Left ventricle myocardium superior (tissue), 1 donor: ENCODE data around the gene JAK3. TPM values are rescaled to one million over a fixed set of nuclear protein-coding genes. Genes with fewer than 3 reads are reported as not detected.
"Not testable (repeated sequence)": the region's sequence is repeated elsewhere in the genome, so short reads cannot be mapped to it uniquely, and the experiment has no call there.

Source experiments
- ATAC-seq: fragments of 200-7000 bp; cut with Tn5 transposase; one replicate; pipeline ENCODE4 v1.9.1; 2020; ENCODE audit warnings: mild to moderate bottlenecking, moderate library complexity
- DNase-seq: peaks from one replicate; pipeline ENCODE4 v3.0.0-alpha.2; 2020
- intact Hi-C: fragments of 100-400 bp; cut with micrococcal nuclease; formaldehyde crosslinking; loops from one replicate; pipeline ENCODE4 v1.11.0; 2022
- total RNA-seq: library from RNA; stranded (reverse); fragmentation: NEBNext Ultra II Directional; extraction: Animal tissue kit (Norgen Biotek cat#: 25700); gene quantifications from one replicate; pipeline ENCODE4 v1.2.1, GENCODE V29; 2021
- donor health status: DM: no; HTN: yes; CAD: no; lungs with severe emphysema.

The JAK3 gene
- total RNA-seq, 1 donor from 2014 or later: 1.5 TPM

- intact Hi-C loops: no loop called here
- DNase-seq: no peak
- no peak for ATAC-seq
These were observed 59.1 kb downstream of the JAK3 start for GRCh38 chr19:17788632-17789031.

DNA sequence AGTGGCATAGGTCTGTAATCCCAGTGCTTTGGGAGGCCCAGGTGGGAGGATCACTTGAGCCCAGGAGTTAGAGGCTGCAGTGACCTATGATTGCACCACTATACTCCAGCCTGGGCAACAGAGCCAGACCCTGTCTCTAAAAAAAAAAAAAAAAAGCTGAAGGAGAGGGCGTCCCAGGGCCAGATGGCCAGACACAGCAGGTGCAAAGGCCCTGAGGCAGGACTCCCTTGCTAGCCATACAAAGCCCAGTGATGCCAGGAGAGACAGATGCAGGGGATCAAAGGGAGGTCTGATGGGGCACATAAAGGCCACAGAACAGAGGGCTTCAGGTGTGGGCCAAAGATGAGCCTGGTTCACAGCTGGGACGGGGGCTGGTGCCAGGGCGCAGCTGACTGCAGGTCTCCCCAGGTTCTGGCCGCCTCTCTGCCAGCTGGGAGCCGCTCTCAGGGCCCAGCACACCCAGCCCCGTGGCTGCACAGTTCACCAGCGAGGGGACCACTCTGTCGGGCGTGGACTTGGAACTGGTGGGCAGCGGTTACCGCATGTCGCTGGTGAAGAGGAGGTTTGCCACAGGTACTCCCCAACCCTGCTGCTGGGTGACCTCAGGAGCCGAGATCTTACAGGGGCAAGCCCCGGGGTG lies 60.4 kb downstream of the JAK3 start:
- DNase-seq: no peak
- ATAC-seq: no peak

DNA sequence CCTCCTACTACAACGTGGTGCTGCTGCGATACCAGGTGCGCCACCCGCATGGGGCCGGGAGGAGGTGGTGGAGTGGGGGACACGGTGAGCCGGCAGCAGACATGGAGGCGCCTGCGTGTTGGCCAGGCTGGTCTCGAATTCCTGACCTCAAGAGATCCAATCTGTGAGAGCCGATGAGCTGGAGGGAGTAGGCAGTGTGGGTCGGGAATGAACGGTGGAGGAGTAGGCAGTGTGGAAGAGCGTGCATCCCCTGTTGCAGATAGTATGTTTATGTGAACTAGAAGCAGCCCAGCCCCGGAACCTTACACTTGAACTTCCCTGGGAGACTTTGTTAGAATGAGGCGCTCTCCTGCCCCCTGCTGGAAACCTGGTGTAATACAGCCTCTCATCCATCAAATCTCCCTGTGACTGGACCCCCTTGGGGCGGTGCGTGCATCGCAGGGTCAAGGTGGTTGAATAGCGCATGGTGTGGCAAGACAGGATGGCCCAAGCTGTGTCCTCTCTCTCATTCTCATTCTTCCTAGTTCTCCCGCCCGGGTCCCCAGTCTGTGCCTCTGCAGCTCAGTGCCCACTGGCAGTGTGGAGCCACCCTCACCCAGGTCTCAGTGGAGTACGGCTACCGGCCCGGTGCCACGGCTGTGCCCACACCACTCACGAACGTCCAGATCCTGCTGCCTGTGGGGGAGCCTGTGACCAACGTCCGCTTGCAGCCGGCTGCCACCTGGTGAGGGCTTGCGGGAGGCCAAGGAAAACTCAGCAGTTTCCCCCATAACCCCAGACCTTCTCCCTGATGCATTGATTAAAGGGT lies 63.4 kb downstream of the JAK3 start:
- ATAC-seq: peak; percentile 55
- DNase-seq: peak; percentile 61
- intact Hi-C loops: no loop called here

More for the DNA sequence above, 60.4 kb downstream of the JAK3 start:
- intact Hi-C loops: no loop called here

GRCh38 chr19:17783721-17784120 lies 64.1 kb downstream of the JAK3 start:
- DNase-seq, intact Hi-C loops, ATAC-seq: not testable (repeated sequence)

GRCh38 chr19:17780781-17781180 lies 67.0 kb downstream of the JAK3 start:
- no peak for ATAC-seq
- no peak for DNase-seq
- intact Hi-C loops: no loop called here

DNA sequence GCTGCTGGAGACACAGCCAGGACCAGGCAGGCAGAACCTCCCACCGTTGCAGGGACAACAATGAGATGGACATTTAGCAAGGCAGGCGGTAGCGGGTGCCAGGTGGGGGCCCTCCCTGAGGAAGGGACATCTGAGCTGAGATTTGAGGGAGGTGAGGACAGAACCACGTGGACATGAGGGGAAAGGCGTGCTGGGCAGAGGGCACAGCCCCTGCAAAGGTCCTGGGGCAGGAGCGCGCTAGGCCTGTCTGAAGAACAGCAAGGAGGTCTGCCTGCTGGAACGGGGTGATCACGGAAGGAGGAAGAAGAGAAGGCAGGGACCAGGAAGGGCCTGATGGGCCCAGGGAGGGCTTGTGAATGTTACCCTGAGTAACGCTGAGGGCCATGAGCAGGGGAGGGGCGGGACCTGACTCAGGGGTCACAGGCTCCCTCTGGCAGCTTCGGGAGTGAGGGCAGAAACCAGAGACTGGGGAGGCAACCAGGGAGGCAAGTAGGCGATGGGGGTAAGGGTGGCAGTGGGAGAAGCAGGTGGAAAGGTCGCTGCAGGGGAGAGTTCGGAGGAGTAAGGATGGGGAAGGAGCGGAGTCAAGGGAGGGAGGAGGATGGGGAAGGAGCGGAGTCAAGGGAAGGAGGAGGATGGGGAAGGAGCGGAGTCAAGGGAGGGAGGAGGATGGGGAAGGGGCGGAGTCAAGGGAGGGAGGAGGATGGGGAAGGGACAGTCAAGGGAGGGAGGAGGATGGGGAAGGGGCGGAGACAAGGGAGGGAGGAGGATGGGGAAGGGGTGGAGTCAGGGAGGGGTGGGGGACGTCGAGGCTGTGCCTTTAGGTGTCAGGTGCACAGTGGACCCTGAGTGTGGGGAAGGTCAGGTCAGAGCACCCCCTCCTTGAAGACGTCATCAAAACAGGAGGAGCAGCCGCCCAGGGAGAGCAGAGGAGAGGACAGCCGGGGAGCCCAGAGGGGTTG lies 68.5 kb downstream of the JAK3 start:
- ATAC-seq (peak; percentile 44), DNase-seq (no peak)
- intact Hi-C loops: no loop called here

GRCh38 chr19:17778251-17778967 lies 69.4 kb downstream of the JAK3 start:
- ATAC-seq (peak; percentile 58), DNase-seq (peak; percentile 63)
- intact Hi-C loops: no loop called here

DNA sequence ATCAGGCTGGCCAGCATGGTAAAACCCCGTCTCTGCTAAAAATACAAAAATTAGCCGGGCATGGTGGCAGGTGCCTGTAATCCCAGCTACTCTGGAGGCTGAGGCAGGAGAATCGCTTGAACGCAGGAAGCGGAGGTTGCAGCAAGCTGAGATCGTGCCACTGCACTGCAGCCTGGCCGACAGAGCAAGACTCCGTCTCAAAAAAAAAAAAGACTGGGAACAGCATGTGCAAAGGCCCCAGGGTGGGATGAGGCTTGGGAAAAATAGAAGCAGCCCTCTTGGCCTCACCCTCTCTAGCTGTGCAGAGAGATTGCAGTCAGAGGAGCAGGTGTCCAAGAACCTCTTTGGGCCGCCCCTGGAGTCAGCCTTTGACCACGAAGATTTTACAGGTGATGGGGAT lies 69.9 kb downstream of the JAK3 start:
- DNase-seq, intact Hi-C loops: not testable (repeated sequence)

GRCh38 chr19:17775991-17776803 lies 71.6 kb downstream of the JAK3 start:
- intact Hi-C loops: no loop called here
- DNase-seq (no peak), ATAC-seq (no peak)

More for the DNA sequence above, 69.9 kb downstream of the JAK3 start:
- not testable (repeated sequence) for ATAC-seq

DNA sequence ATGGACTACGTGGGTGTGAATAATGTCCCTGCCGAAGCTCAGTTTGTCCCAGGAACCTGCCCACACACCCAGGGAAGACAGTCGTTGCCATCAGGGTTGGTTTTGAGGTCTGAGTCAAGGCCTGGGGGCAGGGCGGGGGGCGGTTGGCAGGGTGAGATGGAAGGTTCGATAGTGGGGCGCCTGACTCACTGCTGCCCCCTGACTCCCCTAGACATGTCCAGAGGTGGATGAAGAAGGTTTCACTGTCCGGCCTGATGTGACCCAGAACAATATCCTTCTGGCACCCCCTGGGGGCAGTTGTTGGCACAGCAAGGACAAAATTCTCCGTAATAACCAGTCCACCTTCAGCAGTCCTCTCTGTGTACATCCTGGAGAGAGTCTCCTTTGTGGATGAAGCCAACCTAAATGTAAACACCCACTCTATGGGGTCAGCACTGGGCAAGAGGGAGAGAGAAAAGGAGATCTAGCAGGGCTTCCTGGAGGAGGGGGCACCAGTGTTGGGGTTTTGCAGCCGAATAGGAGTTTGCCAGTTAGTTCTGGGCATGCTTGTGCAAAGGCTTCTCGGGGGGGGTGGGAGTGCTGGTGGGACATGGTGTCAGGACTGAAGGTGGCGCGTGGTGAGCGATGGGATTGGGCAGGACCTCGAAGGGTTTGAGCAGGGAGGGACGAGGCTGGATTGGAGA lies 72.4 kb downstream of the JAK3 start:
- ATAC-seq: no peak
- intact Hi-C loops: no loop called here
- DNase-seq: no peak

Other genes with a start within 250 kb of the JAK3 start
- not detected for gene UNC13A, start 159.6 kb downstream of the JAK3 start, total RNA-seq
- 25.5 TPM for gene MAP1S, start 128.5 kb downstream of the JAK3 start, total RNA-seq
- 0.97 TPM for gene FCHO1, start 96.5 kb downstream of the JAK3 start, total RNA-seq
- not detected for gene B3GNT3, start 52.8 kb downstream of the JAK3 start, total RNA-seq
- gene INSL3, start 26.5 kb downstream of the JAK3 start, total RNA-seq: not detected
- 720 TPM for gene RPL18A, start 11.9 kb upstream of the JAK3 start, total RNA-seq
- gene SLC5A5, start 24.0 kb upstream of the JAK3 start, total RNA-seq: not detected
- gene CCDC124, start 85.0 kb upstream of the JAK3 start, total RNA-seq: 83.9 TPM
- gene KCNN1, start 119.1 kb upstream of the JAK3 start, total RNA-seq: not detected
- gene ARRDC2, start 160.2 kb upstream of the JAK3 start, total RNA-seq: 17.9 TPM
- 0.94 TPM for gene IL12RB1, start 239.0 kb upstream of the JAK3 start, total RNA-seq
- gene MAST3, start 249.8 kb upstream of the JAK3 start, total RNA-seq: 5.6 TPM